Measurements from ENCODE around the gene PEX11G. TPM values are rescaled to one million over a fixed set of nuclear protein-coding genes. Genes with fewer than 3 reads are reported as not detected.

Gene PEX11G
- total RNA-seq (2014; rRNA removed; shearing (Covaris generic)) (4.0 and 5.2 TPM in 2 replicates), polyA plus RNA-seq (2016; fragmentation: Nextera tagmentation; extraction: Ambion mirVana) (6.0 and 6.2 TPM in 2 replicates)

GRCh38 chr19:7488736-7489353 is at the start of gene PEX11G:
Gene PEX11G, minus strand, starts transcription at chr19:7489035. Its CDS starts 25 bp downstream, at chr19:7489010.
- no peaks in the 10 kb centered on the region for H4K20me1 ChIP-seq (ENCODE audit: insufficient read depth)
- TF ChIP-seq EZH2 (IDR thresholded peaks at IDR 0.05; ENCODE audit: insufficient read depth, poor library complexity, severe bottlenecking) (no peak), EZH2phosphoT487 (IDR thresholded peaks at IDR 0.05; ENCODE audit: insufficient read depth, low read depth) (no peak)
- peak within 1 kb of the TSS; percentile 81 for H3K4me3 ChIP-seq
- H3K9me3 ChIP-seq (ENCODE audit: low read depth) = no peaks in the 10 kb centered on the region
- H3K27me3 ChIP-seq (replicated peaks; ENCODE audit: insufficient read depth) = no peaks in the 10 kb centered on the region
- 2% methylated on average over 43 to 48 of the region's 49 CpGs for WGBS, 2 experiments (ENCODE audit: low coverage in 1 of 2, low lambda C conversion rate in 2 of 2, missing lambda C conversion rate in 2 of 2)
- in situ Hi-C loops (cut with MboI) = no loop called here
- no peaks in the 10 kb centered on the region for H3K36me3 ChIP-seq (ENCODE audit: low read depth)
- H2AFZ ChIP-seq = peak within 1 kb of the TSS; percentile 98
- H3K79me2 ChIP-seq (ENCODE audit: insufficient read depth) = no peaks in the 10 kb centered on the region
- H3K9ac ChIP-seq = peak within 1 kb of the TSS; percentile 92
- H3K4me1 ChIP-seq (ENCODE audit: insufficient read depth) = peaks cover 4% of the 10 kb centered on the region; the same call in 1 of the 2 replicates
- H3K27ac ChIP-seq = peak within 1 kb of the TSS; percentile 46
- H3F3A ChIP-seq (ENCODE audit: insufficient read depth) = no peaks in the 10 kb centered on the region
- DNase-seq = peak; percentile 94
- no peaks in the 10 kb centered on the region for H3K9me2 ChIP-seq (ENCODE audit: insufficient read depth)
- peak within 1 kb of the TSS; percentile 82 for H3K4me2 ChIP-seq (ENCODE audit: unreplicated experiment)

- H3K79me2 ChIP-seq (ENCODE audit: insufficient read depth) = peaks cover 4% of the 10 kb centered on the region; the same call in 1 of the 2 replicates
- H3K9ac ChIP-seq = peak overlapping the region; percentile 89
- H3K27me3 ChIP-seq (replicated peaks; ENCODE audit: insufficient read depth) = no peaks in the 10 kb centered on the region
- H3K4me3 ChIP-seq = peak overlapping the region; percentile 94
- peak overlapping the region; percentile 91 for H3K4me2 ChIP-seq (ENCODE audit: unreplicated experiment)
- no peaks in the 10 kb centered on the region for H3K4me1 ChIP-seq (ENCODE audit: insufficient read depth)
- in situ Hi-C loops (cut with MboI) = no loop called here
- no peaks in the 10 kb centered on the region for H3K9me3 ChIP-seq (ENCODE audit: low read depth)
- WGBS, 2 experiments (ENCODE audit: low coverage in 1 of 2, low lambda C conversion rate in 2 of 2, missing lambda C conversion rate in 2 of 2) = 30 to 33% methylated on average over 28 to 30 of the region's 30 CpGs
- H3K9me2 ChIP-seq (ENCODE audit: insufficient read depth) = no peaks in the 10 kb centered on the region
- DNase-seq = no peak
- H2AFZ ChIP-seq = peak overlapping the region; percentile 94
- H4K20me1 ChIP-seq (ENCODE audit: insufficient read depth) = no peaks in the 10 kb centered on the region
- peaks cover 6% of the 10 kb centered on the region; the same call in 1 of the 2 replicates for H3K36me3 ChIP-seq (ENCODE audit: low read depth)
- 0 out of 2 replicates have a peak, but pooled peaks cover 5% of the 10 kb centered on the region for H3F3A ChIP-seq (ENCODE audit: insufficient read depth)
- no peak overlapping the region for H3K27ac ChIP-seq
- TF ChIP-seq EZH2phosphoT487 (IDR thresholded peaks at IDR 0.05; ENCODE audit: insufficient read depth, low read depth) (no peak), EZH2 (IDR thresholded peaks at IDR 0.05; ENCODE audit: insufficient read depth, poor library complexity, severe bottlenecking) (no peak)
Measured at GRCh38 chr19:7535998-7536695, 47.3 kb upstream of the PEX11G start.

- Histone ChIP-seq H3K9ac (peak within 1 kb of the TSS; percentile 89), H3K79me2 (ENCODE audit: insufficient read depth) (peaks cover 4% of the 10 kb centered on the region; the same call in 1 of the 2 replicates), H3F3A (ENCODE audit: insufficient read depth) (0 out of 2 replicates have a peak, but pooled peaks cover 5% of the 10 kb centered on the region), H3K9me2 (ENCODE audit: insufficient read depth) (no peaks in the 10 kb centered on the region), H3K4me1 (ENCODE audit: insufficient read depth) (no peaks in the 10 kb centered on the region), H3K4me2 (ENCODE audit: unreplicated experiment) (peak within 1 kb of the TSS; percentile 91), H2AFZ (peak within 1 kb of the TSS; percentile 94), H3K4me3 (peak within 1 kb of the TSS; percentile 94), H3K27me3 (replicated peaks; ENCODE audit: insufficient read depth) (no peaks in the 10 kb centered on the region), H3K9me3 (ENCODE audit: low read depth) (no peaks in the 10 kb centered on the region), H4K20me1 (ENCODE audit: insufficient read depth) (no peaks in the 10 kb centered on the region), H3K27ac (peak within 1 kb of the TSS; percentile 62), H3K36me3 (ENCODE audit: low read depth) (peaks cover 6% of the 10 kb centered on the region; the same call in 1 of the 2 replicates)
- peak; percentile 97 for DNase-seq
- TF ChIP-seq EZH2phosphoT487 (IDR thresholded peaks at IDR 0.05; ENCODE audit: insufficient read depth, low read depth) = no peak
- TF ChIP-seq EZH2 (IDR thresholded peaks at IDR 0.05; ENCODE audit: insufficient read depth, poor library complexity, severe bottlenecking) = no peak
- 0 to 2% methylated on average over 65 to 66 of the region's 76 CpGs for WGBS, 2 experiments (ENCODE audit: low coverage in 1 of 2, low lambda C conversion rate in 2 of 2, missing lambda C conversion rate in 2 of 2)
- in situ Hi-C loops (cut with MboI) = no loop called here
Measured at GRCh38 chr19:7535047-7535997, 46.5 kb upstream of the PEX11G start, which contains the start of gene PNPLA6. Gene PNPLA6, plus strand, starts transcription at chr19:7535717. Its CDS starts 72 bp downstream, at chr19:7535789.
